Gastrocnemius medialis (tissue), 4 donors: ENCODE results near the gene RBM33. TPM values are rescaled to one million over a fixed set of nuclear protein-coding genes. Genes with fewer than 3 reads are reported as not detected.

Experiments
- ATAC-seq, 2 donors: fragments of 150-250 bp; one replicate each; pipeline ENCODE4 v1.9.1; 2016
- DNase-seq, 2 donors: peaks; one replicate each; pipeline ENCODE4 v3.0.0-alpha.2; 2019
- H3K27ac ChIP-seq, 4 donors: fragments of 200-600 bp; sonication (generic); 1 replicate in 1 of 4; 2 replicates in 3 of 4; pipeline ENCODE4 v1.5.1; 2016 to 2018; ENCODE audit warnings: mild to moderate bottlenecking in 2 of 4, moderate library complexity in 1 of 4
- H3K27me3 ChIP-seq, 3 donors: fragments of 200-600 bp; sonication (generic) in 2 of 3; 1 replicate in 1 of 3; 2 replicates in 2 of 3; pipeline versions ENCODE4 v1.5.1 to v1.6.0; 2016 to 2019; ENCODE audit warnings: mild to moderate bottlenecking in 1 of 3, moderate library complexity in 1 of 3
- H3K36me3 ChIP-seq, 2 donors: fragments of 200-600 bp; sonication (generic) in 1 of 2; one replicate each; pipeline ENCODE4 v1.5.1; 2017 to 2018
- H3K4me1 ChIP-seq, 2 donors: fragments of 200-600 bp; sonication (generic) in 1 of 2; one replicate each; pipeline ENCODE4 v1.5.1; 2016 to 2017; ENCODE audit warnings: mild to moderate bottlenecking in 2 of 2
- H3K4me3 ChIP-seq, 4 donors: fragments of 200-600 bp; sonication (generic) in 3 of 4; 1 replicate in 1 of 4; 2 replicates in 3 of 4; pipeline ENCODE4 v1.5.1; 2016 to 2019; ENCODE audit warnings: mild to moderate bottlenecking in 2 of 4
- H3K9me3 ChIP-seq, 3 donors: fragments of 200-600 bp; sonication (generic) in 2 of 3; 1 replicate in 1 of 3; 2 replicates in 2 of 3; pipeline ENCODE4 v1.5.1; 2016 to 2019
- POLR2A ChIP-seq, 2 donors: fragments of 450-650 bp; IDR thresholded peaks; one replicate each; pipeline ENCODE4 v1.6.1; 2017; ENCODE audit warnings: antibody characterized with exemption in 2 of 2, mild to moderate bottlenecking in 2 of 2, moderate library complexity in 2 of 2
- in situ Hi-C, 4 donors: fragments of 200-750 bp; cut with MboI; loops; one replicate each; pipeline versions ENCODE4 v1.15.0 to v1.8.0; 2017; ENCODE audit warnings: low sequenced_read_pairs in 4 of 4
- intact Hi-C: fragments of 100-400 bp; cut with DNase I; formaldehyde crosslinking; loops from one replicate; pipeline ENCODE4 v1.15.1; 2023; ENCODE audit warnings: low total_unique reads
- total RNA-seq, 4 donors: library from RNA; depleted of rRNA; stranded (reverse); fragments of >200 nt; gene quantifications; one replicate each; pipeline versions ENCODE4 v1.1.0 to v1.2.3, GENCODE V29; 2016
- TF ChIP-seq, protein P1 (sequence below), 5 experiments: fragments of 450-650 bp in 3 of 5; fragments of 200-600 bp in 2 of 5; sonication (generic) in 2 of 5; IDR thresholded peaks in 4 of 5; conservative IDR thresholded peaks in 1 of 5; 1 replicate in 4 of 5; 2 replicates in 1 of 5; pipeline ENCODE4 v1.5.1; 2016 to 2019; ENCODE audit warnings: antibody characterized with exemption in 5 of 5, mild to moderate bottlenecking in 3 of 5, moderate library complexity in 3 of 5

The RBM33 gene
- total RNA-seq, 4 donors from 2014 or later, result 16.6 to 30.0 (median 28.1) TPM

DNA sequence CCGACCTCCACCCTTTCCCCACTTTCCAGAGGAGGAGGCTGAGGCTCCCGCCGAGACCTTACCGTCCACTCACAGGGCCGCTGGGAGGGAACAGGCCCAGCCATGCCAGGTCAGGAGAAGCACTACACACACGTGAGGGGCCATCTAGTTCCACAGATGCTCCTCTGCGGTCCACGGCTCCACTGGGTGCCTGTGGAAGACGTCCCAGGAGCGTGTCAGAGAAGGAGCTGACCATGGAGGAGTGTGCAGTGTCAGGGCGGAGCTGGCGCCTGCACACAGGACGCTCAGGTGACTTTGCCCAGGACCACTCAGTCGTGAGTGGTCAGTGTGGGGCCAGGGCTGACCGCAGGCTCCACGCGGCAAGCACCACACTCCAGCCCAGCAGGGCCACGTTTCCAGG lies 175.8 kb downstream of the RBM33 start:
- DNase-seq, result no peak
- in situ Hi-C loops, result loop anchor here in 1 of 4 donors (25.0 kb wide), 1 partner anchor 642 kb away; no protein-coding TSS in a partner anchor
- no peak for ATAC-seq
- Histone ChIP-seq H3K4me3 (no peak overlapping the region), H3K27ac (no peak overlapping the region), H3K36me3 (no peaks in the 10 kb centered on the region), H3K9me3 (no peaks in the 10 kb centered on the region), H3K4me1 (no peaks in the 10 kb centered on the region), H3K27me3 (peaks cover 16 to 18% (median 18%) of the 10 kb centered on the region in 3 donors)
- intact Hi-C loops, result no loop called here
- TF ChIP-seq, protein P1, sequence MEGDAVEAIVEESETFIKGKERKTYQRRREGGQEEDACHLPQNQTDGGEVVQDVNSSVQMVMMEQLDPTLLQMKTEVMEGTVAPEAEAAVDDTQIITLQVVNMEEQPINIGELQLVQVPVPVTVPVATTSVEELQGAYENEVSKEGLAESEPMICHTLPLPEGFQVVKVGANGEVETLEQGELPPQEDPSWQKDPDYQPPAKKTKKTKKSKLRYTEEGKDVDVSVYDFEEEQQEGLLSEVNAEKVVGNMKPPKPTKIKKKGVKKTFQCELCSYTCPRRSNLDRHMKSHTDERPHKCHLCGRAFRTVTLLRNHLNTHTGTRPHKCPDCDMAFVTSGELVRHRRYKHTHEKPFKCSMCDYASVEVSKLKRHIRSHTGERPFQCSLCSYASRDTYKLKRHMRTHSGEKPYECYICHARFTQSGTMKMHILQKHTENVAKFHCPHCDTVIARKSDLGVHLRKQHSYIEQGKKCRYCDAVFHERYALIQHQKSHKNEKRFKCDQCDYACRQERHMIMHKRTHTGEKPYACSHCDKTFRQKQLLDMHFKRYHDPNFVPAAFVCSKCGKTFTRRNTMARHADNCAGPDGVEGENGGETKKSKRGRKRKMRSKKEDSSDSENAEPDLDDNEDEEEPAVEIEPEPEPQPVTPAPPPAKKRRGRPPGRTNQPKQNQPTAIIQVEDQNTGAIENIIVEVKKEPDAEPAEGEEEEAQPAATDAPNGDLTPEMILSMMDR (IDR thresholded peaks at IDR 0.05 in 4 of 5, conservative IDR thresholded peaks at IDR 0.05 in 1 of 5), result no peak
- TF ChIP-seq POLR2A (IDR thresholded peaks at IDR 0.05), result no peak

DNA sequence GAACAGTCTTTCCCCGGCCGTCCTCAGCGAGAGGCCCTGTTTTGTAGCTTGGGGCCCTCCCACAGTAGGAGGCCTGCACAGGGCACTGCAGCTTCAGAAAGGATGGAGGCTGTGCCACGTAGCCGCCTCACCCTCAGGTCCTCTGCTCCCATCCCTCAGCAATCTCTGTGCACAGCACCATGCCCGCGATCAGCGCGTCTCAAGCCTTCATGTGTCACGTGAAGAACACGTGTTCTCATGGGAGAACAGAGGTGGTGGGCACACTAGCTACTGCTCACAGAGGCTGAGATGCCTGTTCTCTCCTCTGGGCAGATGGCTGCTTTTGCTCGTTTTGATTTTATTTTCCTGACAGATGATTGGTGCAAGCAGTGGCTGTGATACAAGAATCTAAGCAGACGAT lies 176.3 kb downstream of the RBM33 start:
- Histone ChIP-seq H3K9me3 (no peaks in the 10 kb centered on the region), H3K4me1 (no peaks in the 10 kb centered on the region), H3K27me3 (peaks cover 11 to 18% (median 18%) of the 10 kb centered on the region in 3 donors), H3K4me3 (no peak overlapping the region), H3K36me3 (no peaks in the 10 kb centered on the region), H3K27ac (no peak overlapping the region)
- no peak for DNase-seq
- ATAC-seq, result no peak
- intact Hi-C loops (no loop called here), in situ Hi-C loops (loop anchor here in 1 of 4 donors (25.0 kb wide), 1 partner anchor 642 kb away; no protein-coding TSS in a partner anchor)
- TF ChIP-seq POLR2A (IDR thresholded peaks at IDR 0.05), result no peak
- TF ChIP-seq, protein P1 (IDR thresholded peaks at IDR 0.05 in 4 of 5, conservative IDR thresholded peaks at IDR 0.05 in 1 of 5), result no peak

DNA sequence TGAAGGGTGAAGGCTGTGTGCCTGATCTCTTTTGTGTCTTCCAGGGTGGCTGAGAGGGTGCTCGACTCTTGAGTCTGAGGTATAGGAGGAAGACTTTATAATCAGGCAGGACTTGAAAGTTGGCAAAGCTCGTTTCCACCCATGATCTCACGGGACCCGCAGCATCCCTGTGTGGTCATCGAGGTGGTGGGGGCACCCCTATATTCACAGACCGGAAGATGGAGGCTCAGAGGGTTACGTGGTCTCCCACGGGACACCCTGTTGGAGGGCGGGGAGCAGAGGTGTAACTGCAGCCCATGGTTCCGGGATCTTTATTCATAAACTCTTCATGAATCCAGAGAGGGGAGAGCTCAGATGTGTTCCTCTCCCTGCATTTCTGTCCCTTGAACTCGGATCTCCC lies 177.4 kb downstream of the RBM33 start:
- Histone ChIP-seq H3K27ac (no peak overlapping the region), H3K27me3 (peaks cover 9 to 18% (median 16%) of the 10 kb centered on the region in 3 donors), H3K4me3 (no peak overlapping the region), H3K9me3 (no peaks in the 10 kb centered on the region), H3K36me3 (no peaks in the 10 kb centered on the region), H3K4me1 (no peaks in the 10 kb centered on the region)
- no peak for TF ChIP-seq POLR2A (IDR thresholded peaks at IDR 0.05)
- DNase-seq (no peak), ATAC-seq (no peak)
- intact Hi-C loops, result no loop called here
- in situ Hi-C loops, result loop anchor here in 1 of 4 donors (25.0 kb wide), 1 partner anchor 640 kb away; no protein-coding TSS in a partner anchor

DNA sequence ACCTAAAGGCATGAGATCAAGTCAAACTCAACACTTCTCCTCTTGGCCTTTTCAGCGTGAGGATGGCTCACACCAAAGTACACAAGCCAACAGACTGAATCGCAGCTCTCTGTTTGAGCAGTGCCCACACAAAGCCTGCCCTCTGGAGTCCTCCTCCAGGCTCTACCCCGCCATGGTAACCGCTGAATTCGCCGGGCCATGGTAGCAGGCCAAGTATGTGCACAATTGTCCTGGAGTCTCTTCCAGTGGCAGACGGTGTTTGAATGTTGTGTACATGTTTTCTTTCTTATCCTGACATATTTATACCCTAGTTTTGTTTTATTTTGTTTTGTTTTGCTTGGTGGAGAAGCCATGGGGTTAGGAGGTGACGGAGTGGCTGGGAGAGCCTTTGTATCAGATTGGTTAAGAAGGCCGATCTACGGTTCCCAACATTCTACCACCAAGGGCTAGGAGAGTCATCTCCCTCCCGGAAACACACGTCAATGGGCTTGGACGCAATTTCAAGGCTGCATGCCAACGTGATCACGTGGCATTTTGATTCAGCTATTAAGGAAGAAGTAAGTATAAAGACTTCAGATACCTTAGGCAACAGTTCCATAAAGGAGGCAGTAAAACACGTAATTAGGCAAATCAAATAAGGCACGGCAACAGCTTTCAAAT lies 179.9 kb downstream of the RBM33 start:
- no peak for DNase-seq
- ATAC-seq, result no peak
- in situ Hi-C loops, result loop anchor here in 1 of 4 donors (25.0 kb wide), 1 partner anchor 638 kb away; no protein-coding TSS in a partner anchor
- Histone ChIP-seq H3K36me3 (no peaks in the 10 kb centered on the region), H3K27ac (no peak overlapping the region), H3K9me3 (no peaks in the 10 kb centered on the region), H3K4me3 (no peak overlapping the region), H3K27me3 (peaks cover 0 to 18% (median 2%) of the 10 kb centered on the region in 3 donors), H3K4me1 (no peaks in the 10 kb centered on the region)
- intact Hi-C loops, result no loop called here
- TF ChIP-seq, protein P1 (IDR thresholded peaks at IDR 0.05 in 4 of 5, conservative IDR thresholded peaks at IDR 0.05 in 1 of 5), result no peak
- TF ChIP-seq POLR2A (IDR thresholded peaks at IDR 0.05), result no peak

DNA sequence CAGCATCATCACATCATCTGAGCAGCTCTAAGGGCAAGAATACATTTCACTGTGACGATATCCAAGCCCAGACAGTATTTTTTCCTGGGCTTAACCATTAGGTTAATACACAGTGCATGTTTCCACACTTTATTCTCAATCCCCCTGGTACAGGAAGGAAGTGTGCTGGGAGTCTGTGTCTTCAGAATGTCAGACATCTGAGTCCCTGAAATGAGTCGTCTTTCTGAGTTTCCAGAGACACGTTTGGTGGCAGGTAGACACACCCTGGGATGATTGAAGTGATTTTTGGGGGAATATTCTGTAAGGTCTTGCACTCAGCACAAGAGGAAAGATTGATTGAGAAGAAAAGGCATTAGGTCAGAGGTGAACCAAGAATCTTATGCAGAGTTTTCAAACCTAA lies 180.9 kb downstream of the RBM33 start:
- Histone ChIP-seq H3K9me3 (no peaks in the 10 kb centered on the region), H3K27me3 (peaks cover 0 to 14% (median 0%) of the 10 kb centered on the region in 3 donors), H3K27ac (no peak overlapping the region), H3K36me3 (no peaks in the 10 kb centered on the region), H3K4me1 (no peaks in the 10 kb centered on the region), H3K4me3 (no peak overlapping the region)
- no peak for TF ChIP-seq POLR2A (IDR thresholded peaks at IDR 0.05)
- TF ChIP-seq, protein P1 (IDR thresholded peaks at IDR 0.05 in 4 of 5, conservative IDR thresholded peaks at IDR 0.05 in 1 of 5), result no peak
- in situ Hi-C loops, result no loop called here
- ATAC-seq (no peak), DNase-seq (no peak)
- intact Hi-C loops, result no loop called here
